OCI-LY3 (cell line): Measurements from ENCODE around the gene TXNL4A.
"Not testable (repeated sequence)": the region's sequence is repeated elsewhere in the genome, so short reads cannot be mapped to it uniquely, and the experiment has no call there.

Source experiments
- EZH2phosphoT487 ChIP-seq: fragments of 200-600 bp; shearing (Covaris generic); IDR thresholded peaks from 2 replicates; pipeline ENCODE4 v1.6.1; 2018; ENCODE audit warnings: antibody characterized with exemption, mixed run types, low read depth
- TF ChIP-seq, protein P1 (sequence below): fragments of 200-600, 300-600 bp; sonication (generic); IDR thresholded peaks from 2 replicates; pipeline ENCODE4 v1.5.1; 2014; ENCODE audit warnings: antibody characterized with exemption, low read length, low read depth

DNA sequence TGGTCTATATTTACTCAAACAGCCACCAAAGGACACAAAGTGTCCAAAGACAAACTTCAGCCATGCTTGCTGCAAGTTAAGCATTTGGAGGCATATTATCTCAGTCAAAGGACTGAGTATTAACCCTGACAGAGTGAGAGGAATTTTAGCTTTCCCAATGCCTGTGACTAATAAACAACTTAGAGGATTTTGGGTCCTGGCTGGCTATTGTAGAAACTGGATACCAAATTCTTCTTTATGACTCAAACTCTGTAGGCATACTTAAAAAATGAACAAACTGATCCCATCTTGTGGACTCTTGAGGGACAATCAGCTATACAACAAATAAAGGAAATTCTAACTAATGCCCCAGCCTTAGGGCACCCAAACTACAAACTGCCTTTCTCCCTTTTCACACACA, 39.4 kb upstream of the TXNL4A start:
- TF ChIP-seq, protein P1, sequence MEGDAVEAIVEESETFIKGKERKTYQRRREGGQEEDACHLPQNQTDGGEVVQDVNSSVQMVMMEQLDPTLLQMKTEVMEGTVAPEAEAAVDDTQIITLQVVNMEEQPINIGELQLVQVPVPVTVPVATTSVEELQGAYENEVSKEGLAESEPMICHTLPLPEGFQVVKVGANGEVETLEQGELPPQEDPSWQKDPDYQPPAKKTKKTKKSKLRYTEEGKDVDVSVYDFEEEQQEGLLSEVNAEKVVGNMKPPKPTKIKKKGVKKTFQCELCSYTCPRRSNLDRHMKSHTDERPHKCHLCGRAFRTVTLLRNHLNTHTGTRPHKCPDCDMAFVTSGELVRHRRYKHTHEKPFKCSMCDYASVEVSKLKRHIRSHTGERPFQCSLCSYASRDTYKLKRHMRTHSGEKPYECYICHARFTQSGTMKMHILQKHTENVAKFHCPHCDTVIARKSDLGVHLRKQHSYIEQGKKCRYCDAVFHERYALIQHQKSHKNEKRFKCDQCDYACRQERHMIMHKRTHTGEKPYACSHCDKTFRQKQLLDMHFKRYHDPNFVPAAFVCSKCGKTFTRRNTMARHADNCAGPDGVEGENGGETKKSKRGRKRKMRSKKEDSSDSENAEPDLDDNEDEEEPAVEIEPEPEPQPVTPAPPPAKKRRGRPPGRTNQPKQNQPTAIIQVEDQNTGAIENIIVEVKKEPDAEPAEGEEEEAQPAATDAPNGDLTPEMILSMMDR, result not testable (repeated sequence)
- not testable (repeated sequence) for TF ChIP-seq EZH2phosphoT487
